Sciatic nerve (tissue), 1 donor: ENCODE measurements around the gene MAPK8IP1. TPM values are rescaled to one million over a fixed set of nuclear protein-coding genes. Genes with fewer than 3 reads are reported as not detected.

Experiments used
- total RNA-seq: library from RNA; stranded (reverse); fragmentation: NEBNext Ultra II Directional; extraction: Animal tissue kit (Norgen Biotek cat#: 25700); gene quantifications from one replicate; pipeline ENCODE4 v1.2.1, GENCODE V29; 2021
- donor health status: DM: no; HTN: no; CAD: no.

Gene MAPK8IP1
- total RNA-seq, 1 donor from 2014 or later = 285 TPM

Other genes starting within 250 kb of the MAPK8IP1 start
- gene CHST1, start 220.0 kb upstream of the MAPK8IP1 start, total RNA-seq = 2.1 TPM
- 12.0 TPM for gene SLC35C1, start 80.5 kb upstream of the MAPK8IP1 start, total RNA-seq
- gene CRY2, start 38.2 kb upstream of the MAPK8IP1 start, total RNA-seq = 74.2 TPM
- not detected for gene FREY1, start 21.6 kb downstream of the MAPK8IP1 start, total RNA-seq
- gene PEX16, start 32.2 kb downstream of the MAPK8IP1 start, total RNA-seq = 19.0 TPM
- 1.4 TPM for gene LARGE2, start 37.0 kb downstream of the MAPK8IP1 start, total RNA-seq
- gene PHF21A, start 235.8 kb downstream of the MAPK8IP1 start, total RNA-seq = 82.2 TPM